Right cardiac atrium (tissue), 5 donors: Measurements from ENCODE around the gene PRR15L. TPM values are rescaled to one million over a fixed set of nuclear protein-coding genes. Genes with fewer than 3 reads are reported as not detected.

ENCODE experiments used
- ATAC-seq, 2 donors: fragments of 200-7000 bp; cut with Tn5 transposase; one replicate each; pipeline versions ENCODE4 v1.8.0 to v1.9.1; 2020; ENCODE audit warnings: moderate library complexity in 2 of 2, mild to moderate bottlenecking in 1 of 2
- DNase-seq, 3 donors: peaks; one replicate each; pipeline ENCODE4 v3.0.0-alpha.2; 2020
- H3K27ac ChIP-seq: one replicate; pipeline ENCODE4 v1.5.1; 2013; ENCODE audit warnings: mild to moderate bottlenecking, low read length, control low read depth, moderate library complexity
- H3K27me3 ChIP-seq: one replicate; pipeline ENCODE4 v1.6.1; 2013; ENCODE audit not compliant: control insufficient read depth, insufficient read depth
- H3K4me1 ChIP-seq: one replicate; pipeline ENCODE4 v1.6.1; 2013; ENCODE audit warnings: low read length; ENCODE audit not compliant: control insufficient read depth, insufficient read depth
- H3K4me3 ChIP-seq: one replicate; pipeline ENCODE4 v1.5.1; 2013; ENCODE audit warnings: low read length, control low read depth
- H3K9me3 ChIP-seq: one replicate; pipeline ENCODE4 v1.6.1; 2013; ENCODE audit warnings: low read length; ENCODE audit not compliant: control insufficient read depth
- WGBS: extraction: QIAGEN DNeasy Blood & Tissue Kit; methylation state at CpG from one replicate; pipeline ENCODE4 v1.1.7; 2013; 5-methylcytosine and 5-hydroxymethylcytosine counted together
- intact Hi-C, 4 donors: fragments of 100-400 bp; cut with DNase I; formaldehyde crosslinking; loops; one replicate each; pipeline versions ENCODE4 v1.11.0 to v1.14.0; 2022 to 2023
- polyA plus RNA-seq: library from polyadenylated mRNA; stranded (reverse); fragments of 200-250 nt; gene quantifications from one replicate; pipeline ENCODE4 v1.2.3, GENCODE V29; 2013
- total RNA-seq, 4 donors: library from RNA; stranded (reverse); fragmentation: NEBNext Ultra II Directional; extraction: Animal tissue kit (Norgen Biotek cat#: 25700); gene quantifications; one replicate each; pipeline ENCODE4 v1.2.1, GENCODE V29; 2021
- donor health status: healthy with polysubstance abuse.
- donor health status: DM: no; HTN: yes; CAD: no.
- donor health status: DM: no; HTN: no; CAD: no.
- donor health status: DM: no; HTN: yes; CAD: no; lungs with severe emphysema.
- donor health status: DM: yes; HTN: yes; CAD: no.

PRR15L gene
- total and polyA plus RNA-seq, 5 donors = not detected

DNA sequence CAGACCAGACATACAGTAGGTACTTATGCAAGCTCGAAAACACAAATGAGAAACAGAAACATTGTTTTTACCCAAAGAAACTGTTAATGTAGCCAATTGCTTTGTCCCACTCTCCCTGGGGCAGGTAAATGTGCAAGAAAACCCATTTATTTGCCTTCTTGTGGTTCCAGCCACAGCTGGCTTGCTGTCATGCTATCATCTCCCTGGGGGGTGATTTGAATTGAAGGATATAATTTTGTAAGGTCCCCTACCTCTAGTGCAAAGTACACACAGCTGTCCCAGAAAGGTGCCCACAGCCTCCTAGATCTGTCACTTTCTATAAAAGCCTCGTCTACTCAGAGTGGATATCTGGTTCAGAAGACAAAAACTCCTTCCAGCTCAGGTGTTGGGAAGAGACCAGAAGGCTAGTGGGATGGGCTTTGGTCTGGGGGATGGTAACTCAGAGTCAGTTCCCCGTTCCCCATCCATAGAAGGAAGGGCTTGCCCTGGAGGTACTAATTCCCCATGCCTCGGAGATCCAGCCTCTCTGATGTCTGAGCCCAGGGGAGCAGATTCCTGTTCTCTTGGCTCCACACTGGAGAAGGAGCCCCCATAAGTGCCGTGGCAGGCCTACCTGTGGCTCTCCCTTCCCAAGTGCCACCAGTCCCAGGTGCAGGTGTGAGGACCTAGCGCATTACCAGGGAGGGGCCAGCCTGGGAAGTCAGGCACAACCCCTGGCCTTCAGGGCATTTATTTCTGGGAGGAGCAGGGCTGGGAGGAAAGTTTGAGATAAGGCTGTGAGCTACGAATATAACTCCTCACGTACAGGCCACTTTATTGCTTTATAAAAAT, 2.4 kb upstream of the PRR15L start:
- H3K4me3 ChIP-seq = no peak overlapping the region
- DNase-seq = no peak
- H3K27me3 ChIP-seq = no peaks in the 10 kb centered on the region
- H3K9me3 ChIP-seq = no peaks in the 10 kb centered on the region
- no peak for ATAC-seq
- intact Hi-C loops = loop anchor here in 1 of 4 donors (10.0 kb wide), 2 partner anchors 65 to 115 kb away; partner anchors contain the start of genes SCRN2 and SP2
- 61% methylated on average over 8 of the region's 8 CpGs for WGBS
- no peak overlapping the region for H3K27ac ChIP-seq
- H3K4me1 ChIP-seq = no peaks in the 10 kb centered on the region

DNA sequence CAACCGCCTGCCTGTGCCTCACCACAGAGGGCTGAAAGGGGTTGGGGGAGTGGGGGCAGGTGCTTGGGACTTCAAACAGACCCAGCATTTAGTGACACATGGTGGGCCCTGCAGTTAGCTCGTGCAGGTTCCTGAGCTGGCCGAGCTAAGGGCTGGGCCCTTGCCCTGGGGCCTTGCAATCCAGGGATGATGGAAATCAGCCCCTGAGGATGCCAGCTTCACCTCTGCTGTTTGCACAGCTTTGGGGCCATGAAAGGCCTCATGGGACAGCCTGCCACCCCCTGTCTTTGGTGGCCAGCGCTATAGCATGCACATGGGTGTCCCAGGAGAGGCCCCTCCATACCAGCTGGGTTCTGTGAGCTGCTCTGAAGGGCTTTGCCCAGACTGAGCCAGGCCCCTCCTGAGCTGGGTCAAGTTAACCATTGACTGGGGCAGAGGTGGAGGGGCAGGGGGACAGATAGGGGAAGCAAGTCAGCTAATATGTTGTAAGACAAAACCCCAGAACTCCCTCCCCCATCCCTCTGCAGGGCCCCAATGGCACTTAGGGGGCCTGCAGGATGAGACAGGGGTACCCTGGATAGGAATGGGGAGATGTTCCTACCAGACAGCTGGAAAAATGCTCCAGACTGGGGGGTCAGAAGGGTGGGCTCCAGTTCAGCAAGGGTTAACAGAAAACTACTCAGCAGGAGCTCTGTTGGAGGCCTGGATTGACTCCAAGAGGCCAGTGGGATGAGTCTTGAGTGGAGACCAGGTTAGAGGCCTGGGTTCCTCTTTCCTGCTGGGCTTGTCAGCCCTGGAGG, 692 bp downstream of the PRR15L start:
- no peaks in the 10 kb centered on the region for H3K9me3 ChIP-seq
- no peak overlapping the region for H3K4me3 ChIP-seq
- 86% methylated on average over 4 of the region's 4 CpGs for WGBS
- intact Hi-C loops = loop anchor here in 1 of 4 donors (10.0 kb wide), 1 partner anchor 62 kb away; the partner anchor contains the start of gene SP2
- ATAC-seq = no peak
- no peaks in the 10 kb centered on the region for H3K4me1 ChIP-seq
- no peak for DNase-seq
- no peaks in the 10 kb centered on the region for H3K27me3 ChIP-seq
- H3K27ac ChIP-seq = no peak overlapping the region

DNA sequence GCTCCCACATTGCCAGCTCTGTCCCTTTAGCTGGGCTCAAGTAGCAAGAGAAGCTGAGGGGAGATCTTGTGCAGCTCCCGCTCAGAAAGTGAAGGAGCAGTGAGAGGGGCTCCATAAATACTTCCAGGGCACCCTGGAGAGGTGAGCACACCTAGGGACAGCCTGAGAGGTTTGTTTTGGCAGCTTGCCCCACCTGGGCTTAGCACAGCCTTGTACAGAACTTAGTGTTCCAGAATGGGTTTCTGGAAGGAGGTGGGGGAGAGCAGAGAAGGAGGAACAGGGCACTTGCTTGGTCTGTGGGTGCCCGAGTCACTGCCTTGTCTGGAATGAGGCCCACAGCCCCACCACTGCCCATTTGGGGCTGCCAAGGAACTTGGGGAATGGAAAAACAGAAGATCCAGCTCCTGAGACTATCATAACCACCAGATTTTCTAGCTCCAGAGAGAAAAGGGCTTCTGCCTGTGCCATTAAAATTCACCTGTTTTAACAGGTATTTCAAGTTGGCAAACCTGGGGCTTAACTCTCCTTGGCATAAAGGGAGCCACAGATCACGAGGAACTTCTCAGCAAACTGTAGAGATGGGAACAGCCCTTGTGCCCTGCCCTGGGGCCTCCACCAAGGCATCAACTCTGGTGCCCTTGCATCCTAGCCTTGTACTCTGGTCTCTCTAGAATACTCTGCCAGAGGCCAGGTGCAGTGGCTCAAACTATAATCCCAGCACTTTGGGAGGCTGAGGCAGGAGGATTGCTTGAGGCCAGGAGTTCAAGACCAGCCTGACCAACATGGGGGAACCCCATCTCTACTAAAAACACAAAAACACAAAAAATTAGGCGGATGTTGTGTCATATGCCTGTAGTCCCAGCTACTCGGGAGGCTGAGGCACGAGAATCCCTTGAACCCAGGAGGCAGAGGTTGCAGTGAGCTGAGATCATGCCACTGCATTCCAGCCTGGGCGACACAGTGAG, 1.9 kb downstream of the PRR15L start:
- 89% methylated on average over 7 of the region's 7 CpGs for WGBS
- no peaks in the 10 kb centered on the region for H3K4me1 ChIP-seq
- intact Hi-C loops = loop anchor here in 1 of 4 donors (10.0 kb wide), 1 partner anchor 61 kb away; the partner anchor contains the start of gene SP2
- H3K27ac ChIP-seq = no peak overlapping the region
- no peaks in the 10 kb centered on the region for H3K9me3 ChIP-seq
- H3K4me3 ChIP-seq = no peak overlapping the region
- no peaks in the 10 kb centered on the region for H3K27me3 ChIP-seq
- no peak for ATAC-seq
- DNase-seq = no peak

DNA sequence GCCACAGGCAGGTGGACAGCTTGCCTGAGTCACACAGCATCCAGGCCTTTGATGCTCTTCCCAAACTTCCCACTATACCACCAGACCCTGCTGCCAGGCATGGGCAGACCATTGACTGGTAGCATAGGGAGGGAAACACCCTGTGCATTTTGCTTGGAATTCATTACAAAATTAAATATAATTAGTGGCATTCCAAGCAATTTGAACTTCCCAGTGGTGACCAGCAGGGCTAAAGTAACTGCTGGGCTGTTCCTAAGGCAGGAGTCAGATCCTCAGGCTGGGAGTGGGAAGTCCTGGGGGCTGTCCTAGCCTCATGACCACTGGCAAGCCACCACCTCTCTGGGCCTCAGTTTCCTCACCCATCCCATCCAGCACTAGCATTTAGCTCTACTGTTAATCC, 3.8 kb downstream of the PRR15L start:
- peaks cover 2% of the 10 kb centered on the region for H3K4me1 ChIP-seq
- H3K4me3 ChIP-seq = no peak overlapping the region
- intact Hi-C loops = loop anchor here in 1 of 4 donors (10.0 kb wide), 1 partner anchor 59 kb away; the partner anchor contains the start of gene SP2
- no peak overlapping the region for H3K27ac ChIP-seq
- H3K9me3 ChIP-seq = no peaks in the 10 kb centered on the region
- DNase-seq (no peak), ATAC-seq (no peak)
- no peaks in the 10 kb centered on the region for H3K27me3 ChIP-seq

DNA sequence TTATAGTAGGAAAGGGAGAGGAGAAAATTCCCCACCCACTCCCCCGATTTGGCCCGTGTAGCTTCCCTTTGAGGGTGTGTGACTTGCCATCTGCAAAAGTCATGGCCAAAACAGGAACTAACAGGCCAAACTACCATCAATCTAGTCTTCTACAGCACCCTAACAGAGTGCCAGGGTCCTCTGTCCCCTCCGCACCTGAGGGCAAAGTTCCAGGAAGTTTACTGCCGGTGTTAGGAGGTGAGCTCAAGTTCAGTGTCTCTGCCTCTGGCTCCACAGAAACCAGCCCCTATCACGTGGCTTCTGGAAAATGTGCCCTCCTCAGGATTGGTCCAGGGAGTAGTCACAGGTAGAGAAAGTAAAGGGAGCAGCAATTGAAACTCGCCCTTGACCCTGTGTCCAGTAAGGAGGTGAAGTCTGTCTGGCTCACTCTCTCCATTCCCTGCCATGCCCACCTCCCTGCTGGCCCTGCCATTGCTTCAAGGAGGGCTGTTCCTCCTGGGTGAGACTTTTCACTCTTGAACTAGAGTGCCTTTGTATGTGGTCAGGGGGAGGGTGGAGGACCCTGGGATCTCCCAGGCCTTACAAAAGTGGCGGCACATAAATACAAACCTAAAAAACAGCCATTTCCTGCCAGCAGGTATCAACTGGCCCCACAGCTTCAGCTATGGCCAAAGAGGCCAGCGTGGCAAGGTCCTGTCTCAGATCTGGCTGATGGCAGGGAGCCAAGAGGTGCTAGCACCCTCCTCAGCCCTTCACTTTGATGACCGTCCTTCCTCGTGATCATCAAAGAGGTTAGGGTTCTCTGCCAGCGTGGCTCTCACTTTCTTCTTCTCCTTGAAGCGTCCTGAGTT, 5.3 kb downstream of the PRR15L start:
- Histone ChIP-seq H3K4me1 (peaks cover 3% of the 10 kb centered on the region), H3K4me3 (no peak overlapping the region), H3K27ac (no peak overlapping the region), H3K9me3 (no peaks in the 10 kb centered on the region), H3K27me3 (no peaks in the 10 kb centered on the region)
- 78% methylated on average over 12 of the region's 12 CpGs for WGBS
- intact Hi-C loops = loop anchor here in 1 of 4 donors (10.0 kb wide), 1 partner anchor 58 kb away; the partner anchor contains the start of gene SP2
- DNase-seq (no peak), ATAC-seq (no peak)

DNA sequence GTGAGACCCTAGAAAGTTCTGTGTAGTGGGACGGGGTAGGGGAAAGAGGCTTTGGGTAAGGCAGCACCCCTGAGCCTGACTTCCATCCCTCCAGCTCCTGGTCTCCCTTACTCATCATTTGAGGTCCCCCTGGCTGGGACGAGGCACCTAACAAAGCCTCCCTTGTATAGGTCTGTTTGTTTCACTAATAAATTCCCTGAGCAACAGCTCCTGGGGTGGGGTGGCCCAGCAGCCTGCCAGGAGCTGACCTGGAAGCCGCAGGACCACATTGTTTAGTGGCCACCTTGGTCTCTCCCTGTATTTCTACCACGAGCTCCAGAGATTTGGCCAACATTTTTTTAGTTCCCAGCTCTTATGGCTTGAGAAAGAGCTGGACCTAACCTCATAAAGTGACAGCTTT, 7.2 kb downstream of the PRR15L start:
- H3K27ac ChIP-seq = no peak overlapping the region
- DNase-seq (no peak), ATAC-seq (no peak)
- H3K9me3 ChIP-seq = no peaks in the 10 kb centered on the region
- intact Hi-C loops = loop anchor here in 1 of 4 donors (10.0 kb wide), 1 partner anchor 56 kb away; the partner anchor contains the start of gene SP2
- peaks cover 3% of the 10 kb centered on the region for H3K4me1 ChIP-seq
- WGBS = 94% methylated on average over 4 of the region's 4 CpGs
- no peak overlapping the region for H3K4me3 ChIP-seq
- no peaks in the 10 kb centered on the region for H3K27me3 ChIP-seq

DNA sequence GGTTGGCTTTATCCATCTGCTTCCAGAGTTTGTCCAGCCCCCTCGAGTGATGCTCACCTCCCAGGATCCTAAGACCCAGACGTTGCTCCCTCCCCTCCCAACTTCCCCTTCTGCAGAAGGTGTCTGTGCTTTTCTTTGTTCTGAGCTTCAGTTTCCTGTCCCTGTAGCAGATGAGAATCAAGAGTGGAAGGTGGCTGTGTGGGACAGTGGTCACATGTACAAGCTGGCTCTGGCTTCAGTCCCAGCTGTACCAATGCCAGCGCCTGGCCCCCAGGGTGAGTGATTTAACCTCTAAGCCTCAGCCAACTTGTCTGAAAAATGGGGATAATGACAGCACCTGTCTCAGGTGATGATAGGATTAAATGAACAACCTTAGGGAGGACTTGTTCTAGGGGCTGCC, 7.7 kb downstream of the PRR15L start:
- intact Hi-C loops = loop anchor here (5.0 to 10.0 kb wide), 3 partner anchors 53 to 105 kb away; partner anchors contain the start of genes SP2 (in 4 of the 4) and SCRN2 (in 1 of the 4)
- no peaks in the 10 kb centered on the region for H3K27me3 ChIP-seq
- H3K4me1 ChIP-seq = peaks cover 3% of the 10 kb centered on the region
- 55% methylated on average over 3 of the region's 3 CpGs for WGBS
- no peak overlapping the region for H3K27ac ChIP-seq
- DNase-seq = no peak
- H3K4me3 ChIP-seq = no peak overlapping the region
- no peaks in the 10 kb centered on the region for H3K9me3 ChIP-seq
- ATAC-seq = no peak

DNA sequence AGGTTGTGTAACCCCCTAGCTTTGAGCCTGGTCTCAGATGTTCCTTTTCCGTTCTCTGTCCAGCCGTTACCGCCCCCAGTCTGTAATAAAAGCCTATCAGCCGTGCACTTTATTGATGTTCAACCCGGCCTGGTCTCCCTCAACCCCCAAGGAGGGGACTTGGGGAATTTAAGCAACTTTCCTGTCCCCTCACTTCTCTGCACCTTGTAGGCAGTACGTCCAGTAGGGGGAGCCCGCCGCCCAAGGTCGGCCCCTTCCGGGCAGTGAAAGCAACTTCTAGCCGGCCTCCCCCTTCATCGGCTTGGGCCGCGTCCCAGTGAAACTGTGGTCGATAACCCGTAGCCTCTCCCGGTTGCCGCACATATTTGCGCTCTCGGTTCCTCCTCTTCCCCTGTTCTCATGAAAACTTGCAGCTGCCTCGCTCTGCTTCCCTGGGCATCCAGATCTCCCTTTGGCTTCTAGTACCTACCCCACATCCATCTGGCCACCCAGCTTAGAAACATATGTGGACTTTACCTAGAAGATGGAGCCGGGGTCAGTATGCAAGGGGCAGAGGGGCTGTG, 8.4 kb downstream of the PRR15L start:
- peak overlapping the region; percentile 89 for H3K27ac ChIP-seq
- 4% methylated on average over 22 of the region's 22 CpGs for WGBS
- no peaks in the 10 kb centered on the region for H3K9me3 ChIP-seq
- DNase-seq (peak; percentile 92 to 97 (median 97)), ATAC-seq (peak; percentile 85)
- H3K4me1 ChIP-seq = peaks cover 3% of the 10 kb centered on the region
- H3K27me3 ChIP-seq = no peaks in the 10 kb centered on the region
- intact Hi-C loops = loop anchor here in 3 of 4 donors (5.0 to 10.0 kb wide), 3 partner anchors 52 to 104 kb away; partner anchors contain the start of genes SP2 (in 3 of the 3) and SCRN2 (in 1 of the 3)
- peak overlapping the region; percentile 41 for H3K4me3 ChIP-seq

DNA sequence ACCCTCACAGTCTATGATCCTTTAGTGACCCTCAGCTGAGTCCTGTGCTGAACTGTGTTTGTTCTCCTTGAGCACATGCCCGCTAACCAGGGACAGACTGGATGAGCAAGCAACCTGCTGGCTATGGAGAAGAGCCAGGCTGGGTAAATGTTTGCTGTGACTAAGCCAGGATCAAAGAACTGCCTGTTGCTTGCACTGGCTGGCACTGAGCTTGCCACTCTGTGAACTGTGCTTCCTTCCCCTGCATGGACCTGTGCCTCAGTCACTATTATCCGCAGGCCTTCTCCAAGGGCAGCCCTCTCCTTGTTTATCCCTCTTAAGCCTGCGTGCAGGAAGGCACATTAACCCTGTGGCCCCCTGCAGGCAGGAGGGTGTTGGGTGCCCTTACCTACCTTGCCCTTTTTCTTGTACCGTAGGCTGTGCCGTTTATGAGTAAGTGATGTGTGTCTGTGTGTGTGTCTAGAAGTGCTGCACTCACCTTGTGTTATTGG, 8.9 kb downstream of the PRR15L start:
- H3K27me3 ChIP-seq = no peaks in the 10 kb centered on the region
- intact Hi-C loops = loop anchor here in 3 of 4 donors (5.0 to 10.0 kb wide), 3 partner anchors 51 to 104 kb away; partner anchors contain the start of genes SP2 (in 3 of the 3) and SCRN2 (in 1 of the 3)
- peaks cover 3% of the 10 kb centered on the region for H3K4me1 ChIP-seq
- WGBS = 40% methylated on average over 5 of the region's 5 CpGs
- peak; percentile 3 to 10 for ATAC-seq
- H3K27ac ChIP-seq = peak overlapping the region; percentile 43
- DNase-seq = no peak
- H3K9me3 ChIP-seq = no peaks in the 10 kb centered on the region
- H3K4me3 ChIP-seq = no peak overlapping the region
